HepG2 (cell line): Measurements from ENCODE around the gene ADAMTS14. TPM values are rescaled to one million over a fixed set of nuclear protein-coding genes. Genes with fewer than 3 reads are reported as not detected.

Experiments used
- ATAC-seq: fragments of 200-7000 bp; cut with Tn5 transposase; 3 replicates; pipeline ENCODE4 v1.9.1; 2020; ENCODE audit warnings: mild to moderate bottlenecking, moderate library complexity
- BruUV-seq: library from RNA; stranded (reverse); fragments of 400-500 nt; replicated peaks from 2 replicates; lab custom pipeline; 2021; lab: Mats Ljungman, UMichigan
- CTCF ChIA-PET: fragments of 300-600 bp; formaldehyde crosslinking; extraction: SDS; loops from one replicate; lab custom pipeline; 2021; ENCODE audit warnings: low total read pairs, inconsistent platforms, low intra/inter-chr PET ratio; lab: Yijun Ruan, JAX
- POLR2A ChIA-PET: fragments of 350-600 bp; sonication (Branson Sonifier 250); formaldehyde crosslinking; loops from one replicate; lab custom pipeline; 2020; ENCODE audit warnings: antibody characterized with exemption, inconsistent platforms; lab: Yijun Ruan, JAX
- DNase-seq: peaks from one replicate; pipeline ENCODE4 v3.0.0-alpha.2; 2015; ENCODE audit warnings: low spot score
- FAIRE-seq: peaks from 3 replicates; lab custom pipeline; 2011; peaks lifted over from hg19 to GRCh38; lab: Jason Lieb, UNC
- H2AFZ ChIP-seq: one replicate; pipeline ENCODE4 v1.6.1; 2011; ENCODE audit warnings: low read length, inconsistent platforms
- H3K27ac ChIP-seq: fragments of 300-600 bp; 3 replicates; pipeline ENCODE4 v1.8.0; 2011; ENCODE audit warnings: mixed run types, mild to moderate bottlenecking, mixed read lengths, low read length, inconsistent platforms; ENCODE audit not compliant: insufficient read depth; ENCODE audit errors: extremely low read length
- H3K27me3 ChIP-seq, 2 experiments: fragments of 200-600 bp in 1 of 2; 2 replicates in 1 of 2; 3 replicates in 1 of 2; pipeline versions ENCODE4 v1.6.0 to v1.8.0; 2011; ENCODE audit warnings: low read length in 2 of 2, mild to moderate bottlenecking in 2 of 2, moderate library complexity in 2 of 2, inconsistent platforms in 1 of 2; ENCODE audit not compliant: insufficient read depth in 2 of 2, control insufficient read depth in 1 of 2
- H3K36me3 ChIP-seq, 2 experiments: fragments of 200-600 bp in 1 of 2; replicated peaks in 1 of 2; 2 replicates in 1 of 2; 3 replicates in 1 of 2; pipeline versions ENCODE4 v1.5.1 to v1.8.0; 2011; ENCODE audit warnings: low read length in 2 of 2, inconsistent platforms in 1 of 2; ENCODE audit not compliant: insufficient read depth in 2 of 2, control insufficient read depth in 1 of 2
- H3K4me1 ChIP-seq: 2 replicates; pipeline ENCODE4 v1.5.1; 2012; ENCODE audit warnings: low read length, inconsistent platforms; ENCODE audit not compliant: insufficient read depth
- H3K4me2 ChIP-seq: 2 replicates; pipeline ENCODE4 v1.6.0; 2011; ENCODE audit warnings: low read depth, low read length, inconsistent platforms
- H3K4me3 ChIP-seq, 3 experiments: fragments of 200-600 bp in 1 of 3; sonication (generic), shearing (Covaris generic) in 1 of 3; replicated peaks in 1 of 3; 2 replicates each; pipeline ENCODE4 v1.5.1; 2011 to 2016; ENCODE audit warnings: low read length in 3 of 3, inconsistent platforms in 2 of 3, low read depth in 2 of 3, mild to moderate bottlenecking in 2 of 3, control low read depth in 1 of 3, mixed read lengths in 1 of 3; ENCODE audit not compliant: insufficient read depth in 1 of 3
- H3K79me2 ChIP-seq: one replicate; pipeline ENCODE4 v1.6.1; 2011; ENCODE audit warnings: low read length, inconsistent platforms; ENCODE audit not compliant: insufficient read depth
- H3K9ac ChIP-seq: 2 replicates; pipeline ENCODE4 v1.6.0; 2011; ENCODE audit warnings: mild to moderate bottlenecking, low read depth, low read length, inconsistent platforms; ENCODE audit not compliant: insufficient read depth
- H3K9me3 ChIP-seq: 2 replicates; pipeline ENCODE4 v1.5.1; 2012; ENCODE audit warnings: mild to moderate bottlenecking, low read length
- H4K20me1 ChIP-seq: 2 replicates; pipeline ENCODE4 v1.6.0; 2011; ENCODE audit warnings: inconsistent platforms, mild to moderate bottlenecking, low read length, moderate library complexity; ENCODE audit not compliant: insufficient read depth
- BCLAF1 ChIP-seq: fragments of 450-650 bp; IDR thresholded peaks from 2 replicates; pipeline ENCODE4 v1.6.1; 2017; ENCODE audit warnings: mild to moderate bottlenecking
- EHMT2 ChIP-seq: fragments of 200-600 bp; sonication (generic); IDR thresholded peaks from 2 replicates; pipeline ENCODE4 v1.7.0; 2017; ENCODE audit warnings: antibody characterized with exemption, low read depth, low read length, borderline replicate concordance
- FOXK1 ChIP-seq: sonication (generic); formaldehyde crosslinking; IDR thresholded peaks from 2 replicates; pipeline ENCODE4 v1.4.0; 2020; ENCODE audit warnings: low read depth, missing genetic modification reagents, borderline replicate concordance
- SIN3B ChIP-seq: fragments of 150-350 bp; IDR thresholded peaks from 2 replicates; pipeline ENCODE4 v1.6.1; 2014; ENCODE audit warnings: low read length
- ZNF224 ChIP-seq: sonication (generic); formaldehyde crosslinking; IDR thresholded peaks from 2 replicates; pipeline ENCODE4 v1.5.0; 2020; ENCODE audit warnings: mild to moderate bottlenecking, missing genetic modification reagents
- ZNF468 ChIP-seq: sonication (generic); formaldehyde crosslinking; IDR thresholded peaks from 2 replicates; pipeline ENCODE4 v1.8.0; 2022; ENCODE audit warnings: mild to moderate bottlenecking, moderate library complexity, missing genetic modification reagents
- ZNF660 ChIP-seq: sonication (generic); formaldehyde crosslinking; IDR thresholded peaks from 2 replicates; pipeline ENCODE4 v1.5.1; 2020; ENCODE audit warnings: mild to moderate bottlenecking, low read depth, missing genetic modification reagents, borderline replicate concordance
- WGBS: methylation state at CpG from one replicate; pipeline ENCODE4 v1.1.6; 2017; ENCODE audit warnings: low lambda C conversion rate; 5-methylcytosine and 5-hydroxymethylcytosine counted together
- in situ Hi-C: cut with HindIII; loops from 2 replicates; pipeline ENCODE4 v1.10.0; 2017; ENCODE audit warnings: low pct_unique_long_range_greater_than_20kb; ENCODE audit not compliant: extremely low pct_ligation_motif_present
- intact Hi-C: fragments of 100-400 bp; cut with micrococcal nuclease; formaldehyde crosslinking; loops from one replicate; pipeline ENCODE4 v1.10.0; 2022; ENCODE audit not compliant: unreplicated experiment
- polyA plus RNA-seq, 8 experiments: library from polyadenylated mRNA; depleted of rRNA in 3 of 8; stranded (reverse) in 7 of 8; unstranded in 1 of 8; fragments of >200 nt; fragmentation: Illumina TruSeq in 4 of 8; extraction: Trizol in 4 of 8; gene quantifications; 2 replicates each; pipeline versions ENCODE4 v1.2.1 to v1.2.3, GENCODE V29; 2011 to 2016; ENCODE audit warnings: low read depth in 4 of 8, missing spikeins in 1 of 8, mixed read lengths in 1 of 8; ENCODE audit not compliant: insufficient read depth in 1 of 8
- total RNA-seq, 5 experiments: library from RNA; depleted of rRNA; stranded (reverse); fragments of >200 nt; fragmentation: Illumina TruSeq; extraction: Trizol; gene quantifications; 2 replicates each; pipeline ENCODE4 v1.2.3, GENCODE V29; 2016; ENCODE audit warnings: low read depth in 1 of 5
- TF ChIP-seq, protein P1 (sequence below): sonication (generic); formaldehyde crosslinking; IDR thresholded peaks from 2 replicates; pipeline ENCODE4 v1.4.0; 2020; ENCODE audit warnings: missing genetic modification reagents
- TF ChIP-seq, protein P2 (sequence below): sonication (generic); formaldehyde crosslinking; IDR thresholded peaks from 2 replicates; pipeline ENCODE4 v1.5.0; 2020; ENCODE audit warnings: mild to moderate bottlenecking, missing genetic modification reagents, borderline replicate concordance
- TF ChIP-seq, protein P3 (sequence below): sonication (generic); formaldehyde crosslinking; IDR thresholded peaks from 2 replicates; pipeline ENCODE4 v1.8.0; 2022; ENCODE audit warnings: mild to moderate bottlenecking, missing genetic modification reagents, moderate library complexity

Gene ADAMTS14
- total and polyA plus RNA-seq, 2 of the 13 experiments (the other 11 are each of a cell fraction or from before 2014, with no cell fraction given): 0.04 to 0.07 TPM

GRCh38 chr10:70714245-70714644 is 41.9 kb downstream of the ADAMTS14 start:
- ChIA-PET POLR2A (no interaction called here), CTCF (no interaction called here)
- H3K36me3 ChIP-seq: no peaks in the 10 kb centered on the region
- no peak overlapping the region for H3K27ac ChIP-seq
- FAIRE-seq (no peak), ATAC-seq (no peak), DNase-seq (no peak)
- H2AFZ ChIP-seq: no peak overlapping the region
- H3K4me3 ChIP-seq: no peak overlapping the region
- H3K79me2 ChIP-seq: no peaks in the 10 kb centered on the region
- no TSS peak for BruUV-seq
- no peaks in the 10 kb centered on the region for H4K20me1 ChIP-seq
- peaks cover 7% of the 10 kb centered on the region for H3K4me1 ChIP-seq
- no peaks in the 10 kb centered on the region for H3K9me3 ChIP-seq
- no peak overlapping the region for H3K4me2 ChIP-seq
- in situ Hi-C loops: no loop called here
- no peaks in the 10 kb centered on the region; a peak in 1 of 5 replicates for H3K27me3 ChIP-seq
- WGBS: 34% methylated on average over 4 of the region's 4 CpGs
- intact Hi-C loops: no loop called here
- no peak overlapping the region for H3K9ac ChIP-seq
- no peak for TF ChIP-seq ZNF468
- TF ChIP-seq BCLAF1: no peak
- TF ChIP-seq SIN3B: no peak
- TF ChIP-seq, protein P1, sequence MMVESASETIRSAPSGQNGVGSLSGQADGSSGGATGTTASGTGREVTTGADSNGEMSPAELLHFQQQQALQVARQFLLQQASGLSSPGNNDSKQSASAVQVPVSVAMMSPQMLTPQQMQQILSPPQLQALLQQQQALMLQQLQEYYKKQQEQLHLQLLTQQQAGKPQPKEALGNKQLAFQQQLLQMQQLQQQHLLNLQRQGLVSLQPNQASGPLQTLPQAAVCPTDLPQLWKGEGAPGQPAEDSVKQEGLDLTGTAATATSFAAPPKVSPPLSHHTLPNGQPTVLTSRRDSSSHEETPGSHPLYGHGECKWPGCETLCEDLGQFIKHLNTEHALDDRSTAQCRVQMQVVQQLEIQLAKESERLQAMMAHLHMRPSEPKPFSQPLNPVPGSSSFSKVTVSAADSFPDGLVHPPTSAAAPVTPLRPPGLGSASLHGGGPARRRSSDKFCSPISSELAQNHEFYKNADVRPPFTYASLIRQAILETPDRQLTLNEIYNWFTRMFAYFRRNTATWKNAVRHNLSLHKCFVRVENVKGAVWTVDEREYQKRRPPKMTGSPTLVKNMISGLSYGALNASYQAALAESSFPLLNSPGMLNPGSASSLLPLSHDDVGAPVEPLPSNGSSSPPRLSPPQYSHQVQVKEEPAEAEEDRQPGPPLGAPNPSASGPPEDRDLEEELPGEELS: no peak
- no peak for TF ChIP-seq EHMT2
- TF ChIP-seq FOXK1 (CRISPR knock-in tag): no peak
- TF ChIP-seq ZNF660 (CRISPR knock-in tag): no peak
- TF ChIP-seq, protein P2, sequence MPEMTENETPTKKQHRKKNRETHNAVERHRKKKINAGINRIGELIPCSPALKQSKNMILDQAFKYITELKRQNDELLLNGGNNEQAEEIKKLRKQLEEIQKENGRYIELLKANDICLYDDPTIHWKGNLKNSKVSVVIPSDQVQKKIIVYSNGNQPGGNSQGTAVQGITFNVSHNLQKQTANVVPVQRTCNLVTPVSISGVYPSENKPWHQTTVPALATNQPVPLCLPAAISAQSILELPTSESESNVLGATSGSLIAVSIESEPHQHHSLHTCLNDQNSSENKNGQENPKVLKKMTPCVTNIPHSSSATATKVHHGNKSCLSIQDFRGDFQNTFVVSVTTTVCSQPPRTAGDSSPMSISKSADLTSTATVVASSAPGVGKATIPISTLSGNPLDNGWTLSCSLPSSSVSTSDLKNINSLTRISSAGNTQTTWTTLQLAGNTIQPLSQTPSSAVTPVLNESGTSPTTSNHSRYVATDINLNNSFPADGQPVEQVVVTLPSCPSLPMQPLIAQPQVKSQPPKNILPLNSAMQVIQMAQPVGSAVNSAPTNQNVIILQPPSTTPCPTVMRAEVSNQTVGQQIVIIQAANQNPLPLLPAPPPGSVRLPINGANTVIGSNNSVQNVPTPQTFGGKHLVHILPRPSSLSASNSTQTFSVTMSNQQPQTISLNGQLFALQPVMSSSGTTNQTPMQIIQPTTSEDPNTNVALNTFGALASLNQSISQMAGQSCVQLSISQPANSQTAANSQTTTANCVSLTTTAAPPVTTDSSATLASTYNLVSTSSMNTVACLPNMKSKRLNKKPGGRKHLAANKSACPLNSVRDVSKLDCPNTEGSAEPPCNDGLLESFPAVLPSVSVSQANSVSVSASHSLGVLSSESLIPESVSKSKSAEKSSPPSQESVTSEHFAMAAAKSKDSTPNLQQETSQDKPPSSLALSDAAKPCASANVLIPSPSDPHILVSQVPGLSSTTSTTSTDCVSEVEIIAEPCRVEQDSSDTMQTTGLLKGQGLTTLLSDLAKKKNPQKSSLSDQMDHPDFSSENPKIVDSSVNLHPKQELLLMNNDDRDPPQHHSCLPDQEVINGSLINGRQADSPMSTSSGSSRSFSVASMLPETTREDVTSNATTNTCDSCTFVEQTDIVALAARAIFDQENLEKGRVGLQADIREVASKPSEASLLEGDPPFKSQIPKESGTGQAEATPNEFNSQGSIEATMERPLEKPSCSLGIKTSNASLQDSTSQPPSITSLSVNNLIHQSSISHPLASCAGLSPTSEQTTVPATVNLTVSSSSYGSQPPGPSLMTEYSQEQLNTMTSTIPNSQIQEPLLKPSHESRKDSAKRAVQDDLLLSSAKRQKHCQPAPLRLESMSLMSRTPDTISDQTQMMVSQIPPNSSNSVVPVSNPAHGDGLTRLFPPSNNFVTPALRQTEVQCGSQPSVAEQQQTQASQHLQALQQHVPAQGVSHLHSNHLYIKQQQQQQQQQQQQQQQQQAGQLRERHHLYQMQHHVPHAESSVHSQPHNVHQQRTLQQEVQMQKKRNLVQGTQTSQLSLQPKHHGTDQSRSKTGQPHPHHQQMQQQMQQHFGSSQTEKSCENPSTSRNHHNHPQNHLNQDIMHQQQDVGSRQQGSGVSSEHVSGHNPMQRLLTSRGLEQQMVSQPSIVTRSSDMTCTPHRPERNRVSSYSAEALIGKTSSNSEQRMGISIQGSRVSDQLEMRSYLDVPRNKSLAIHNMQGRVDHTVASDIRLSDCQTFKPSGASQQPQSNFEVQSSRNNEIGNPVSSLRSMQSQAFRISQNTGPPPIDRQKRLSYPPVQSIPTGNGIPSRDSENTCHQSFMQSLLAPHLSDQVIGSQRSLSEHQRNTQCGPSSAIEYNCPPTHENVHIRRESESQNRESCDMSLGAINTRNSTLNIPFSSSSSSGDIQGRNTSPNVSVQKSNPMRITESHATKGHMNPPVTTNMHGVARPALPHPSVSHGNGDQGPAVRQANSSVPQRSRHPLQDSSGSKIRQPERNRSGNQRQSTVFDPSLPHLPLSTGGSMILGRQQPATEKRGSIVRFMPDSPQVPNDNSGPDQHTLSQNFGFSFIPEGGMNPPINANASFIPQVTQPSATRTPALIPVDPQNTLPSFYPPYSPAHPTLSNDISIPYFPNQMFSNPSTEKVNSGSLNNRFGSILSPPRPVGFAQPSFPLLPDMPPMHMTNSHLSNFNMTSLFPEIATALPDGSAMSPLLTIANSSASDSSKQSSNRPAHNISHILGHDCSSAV: no peak
- no peak for TF ChIP-seq ZNF224 (CRISPR knock-in tag)
- TF ChIP-seq, protein P3, sequence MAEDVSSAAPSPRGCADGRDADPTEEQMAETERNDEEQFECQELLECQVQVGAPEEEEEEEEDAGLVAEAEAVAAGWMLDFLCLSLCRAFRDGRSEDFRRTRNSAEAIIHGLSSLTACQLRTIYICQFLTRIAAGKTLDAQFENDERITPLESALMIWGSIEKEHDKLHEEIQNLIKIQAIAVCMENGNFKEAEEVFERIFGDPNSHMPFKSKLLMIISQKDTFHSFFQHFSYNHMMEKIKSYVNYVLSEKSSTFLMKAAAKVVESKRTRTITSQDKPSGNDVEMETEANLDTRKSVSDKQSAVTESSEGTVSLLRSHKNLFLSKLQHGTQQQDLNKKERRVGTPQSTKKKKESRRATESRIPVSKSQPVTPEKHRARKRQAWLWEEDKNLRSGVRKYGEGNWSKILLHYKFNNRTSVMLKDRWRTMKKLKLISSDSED (CRISPR knock-in tag): no peak
